ENCODE measurements around the gene TLCD2. TPM values are rescaled to one million over a fixed set of nuclear protein-coding genes. Genes with fewer than 3 reads are reported as not detected.

TLCD2 gene
- total and polyA plus RNA-seq, 9 of the 15 experiments (the other 6 are each of a cell fraction or from before 2014, with no cell fraction given): 0.10 to 0.89 (median 0.58) TPM

DNA sequence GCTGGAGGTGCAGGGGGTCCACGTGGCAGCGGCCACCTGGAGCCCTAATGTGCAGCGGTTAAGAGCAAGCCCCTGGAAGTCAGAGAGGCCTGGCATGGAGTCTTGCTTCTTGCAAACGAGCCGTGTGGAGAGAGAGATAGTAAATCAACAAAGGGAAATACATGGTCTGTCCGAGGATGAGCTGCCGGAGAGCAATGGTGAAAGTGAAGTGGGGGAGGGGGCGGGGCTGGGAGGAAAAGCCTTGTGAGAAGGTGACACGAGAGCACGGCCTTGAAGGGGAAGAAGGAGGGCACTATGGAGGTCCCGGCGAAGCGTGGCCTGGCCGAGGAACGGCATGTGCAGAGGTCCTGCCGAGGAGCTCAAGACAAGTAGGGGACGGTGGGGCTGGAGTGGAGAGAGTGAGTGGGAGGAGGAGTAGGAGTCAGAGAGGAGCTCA is 45.7 kb upstream of the TLCD2 start:
- no peaks in the 10 kb centered on the region for H3K9me1 ChIP-seq (ENCODE audit: control insufficient read depth, insufficient read depth, low read length)
- DNase-seq (ENCODE audit: extremely low read depth in 1 of 4, low spot score in 3 of 4) (peak in 3 of 4 experiments; percentile 32 to 53 (median 37)), FAIRE-seq (no peak), ATAC-seq (peak; percentile 69)
- WGBS (ENCODE audit: insufficient coverage, low coverage, missing lambda C conversion rate): 64% methylated on average over 8 of the region's 17 CpGs
- H3K79me2 ChIP-seq (ENCODE audit: control insufficient read depth, insufficient read depth, low read length): no peaks in the 10 kb centered on the region
- peak overlapping the region; percentile 41; the same call in 1 of the 2 replicates for H3K4me2 ChIP-seq (ENCODE audit: insufficient read depth, low read length)
- no TSS peak for BruUV-seq (replicated peaks)
- H3K4me1 ChIP-seq (replicated peaks in 1 of 2; ENCODE audit: control insufficient read depth in 2 of 2, insufficient read depth in 2 of 2, low read length in 2 of 2): peaks cover 8 to 37% of the 10 kb centered on the region in 2 experiments; a peak in 4 of 5 replicates
- H4K20me1 ChIP-seq (replicated peaks; ENCODE audit: control insufficient read depth, insufficient read depth, low read length): no peaks in the 10 kb centered on the region
- H3K27ac ChIP-seq (ENCODE audit: extremely low read depth, low read depth, low read length): no peak overlapping the region; the same call in 2 of the 3 replicates
- CTCF ChIA-PET (ENCODE audit: low intra/inter-chr PET ratio): no interaction called here
- in situ Hi-C loops (cut with MboI): no loop called here
- POLR2A ChIA-PET: interaction anchor here (0.7 to 1.2 kb wide), 2 partner anchors 10 to 192 kb away, joined by 3 read pairs; no protein-coding TSS in a partner anchor
- no peaks in the 10 kb centered on the region for H3K27me3 ChIP-seq (ENCODE audit: control insufficient read depth in 2 of 2, insufficient read depth in 2 of 2, low read length in 2 of 2)
- intact Hi-C loops (cut with micrococcal nuclease): no loop called here
- H3K36me3 ChIP-seq (ENCODE audit: control insufficient read depth, insufficient read depth, low read length): no peaks in the 10 kb centered on the region
- no peaks in the 10 kb centered on the region for H3K9me3 ChIP-seq (replicated peaks; ENCODE audit: control insufficient read depth, insufficient read depth, low read depth, low read length)
- H3K4me3 ChIP-seq: no peak overlapping the region
- H2AFZ ChIP-seq (ENCODE audit: low read depth, low read length): peak overlapping the region; percentile 84
- peak overlapping the region in 1 of 2 experiments; percentile 82; a peak in 2 of 4 replicates for H3K9ac ChIP-seq (ENCODE audit: insufficient read depth in 1 of 2, low read depth in 2 of 2, low read length in 2 of 2)
- TF ChIP-seq EGR1 (conservative IDR thresholded peaks at IDR 0.05) (peak; percentile 38; the same call in 1 of the 2 replicates), ETV6 (IDR thresholded peaks at IDR 0.05; ENCODE audit: borderline replicate concordance in 1 of 2, low read depth in 2 of 2, low read length in 1 of 2) (no peak), ETV6 (CRISPR knock-in tag; IDR thresholded peaks at IDR 0.05; ENCODE audit: borderline replicate concordance) (no peak), GATAD2B (IDR thresholded peaks at IDR 0.05; ENCODE audit: borderline replicate concordance) (no peak), ARID1B (IDR thresholded peaks at IDR 0.05) (0 out of 2 replicates have a peak, but pooled peaks have one; percentile 11)
- TF ChIP-seq, protein P1, sequence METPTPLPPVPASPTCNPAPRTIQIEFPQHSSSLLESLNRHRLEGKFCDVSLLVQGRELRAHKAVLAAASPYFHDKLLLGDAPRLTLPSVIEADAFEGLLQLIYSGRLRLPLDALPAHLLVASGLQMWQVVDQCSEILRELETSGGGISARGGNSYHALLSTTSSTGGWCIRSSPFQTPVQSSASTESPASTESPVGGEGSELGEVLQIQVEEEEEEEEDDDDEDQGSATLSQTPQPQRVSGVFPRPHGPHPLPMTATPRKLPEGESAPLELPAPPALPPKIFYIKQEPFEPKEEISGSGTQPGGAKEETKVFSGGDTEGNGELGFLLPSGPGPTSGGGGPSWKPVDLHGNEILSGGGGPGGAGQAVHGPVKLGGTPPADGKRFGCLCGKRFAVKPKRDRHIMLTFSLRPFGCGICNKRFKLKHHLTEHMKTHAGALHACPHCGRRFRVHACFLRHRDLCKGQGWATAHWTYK (CRISPR knock-in tag; IDR thresholded peaks at IDR 0.05): no peak
- TF ChIP-seq, protein P2, sequence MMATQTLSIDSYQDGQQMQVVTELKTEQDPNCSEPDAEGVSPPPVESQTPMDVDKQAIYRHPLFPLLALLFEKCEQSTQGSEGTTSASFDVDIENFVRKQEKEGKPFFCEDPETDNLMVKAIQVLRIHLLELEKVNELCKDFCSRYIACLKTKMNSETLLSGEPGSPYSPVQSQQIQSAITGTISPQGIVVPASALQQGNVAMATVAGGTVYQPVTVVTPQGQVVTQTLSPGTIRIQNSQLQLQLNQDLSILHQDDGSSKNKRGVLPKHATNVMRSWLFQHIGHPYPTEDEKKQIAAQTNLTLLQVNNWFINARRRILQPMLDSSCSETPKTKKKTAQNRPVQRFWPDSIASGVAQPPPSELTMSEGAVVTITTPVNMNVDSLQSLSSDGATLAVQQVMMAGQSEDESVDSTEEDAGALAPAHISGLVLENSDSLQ (IDR thresholded peaks at IDR 0.05): 0 out of 2 replicates have a peak, but pooled peaks have one; percentile 27
- TF ChIP-seq, protein P3, sequence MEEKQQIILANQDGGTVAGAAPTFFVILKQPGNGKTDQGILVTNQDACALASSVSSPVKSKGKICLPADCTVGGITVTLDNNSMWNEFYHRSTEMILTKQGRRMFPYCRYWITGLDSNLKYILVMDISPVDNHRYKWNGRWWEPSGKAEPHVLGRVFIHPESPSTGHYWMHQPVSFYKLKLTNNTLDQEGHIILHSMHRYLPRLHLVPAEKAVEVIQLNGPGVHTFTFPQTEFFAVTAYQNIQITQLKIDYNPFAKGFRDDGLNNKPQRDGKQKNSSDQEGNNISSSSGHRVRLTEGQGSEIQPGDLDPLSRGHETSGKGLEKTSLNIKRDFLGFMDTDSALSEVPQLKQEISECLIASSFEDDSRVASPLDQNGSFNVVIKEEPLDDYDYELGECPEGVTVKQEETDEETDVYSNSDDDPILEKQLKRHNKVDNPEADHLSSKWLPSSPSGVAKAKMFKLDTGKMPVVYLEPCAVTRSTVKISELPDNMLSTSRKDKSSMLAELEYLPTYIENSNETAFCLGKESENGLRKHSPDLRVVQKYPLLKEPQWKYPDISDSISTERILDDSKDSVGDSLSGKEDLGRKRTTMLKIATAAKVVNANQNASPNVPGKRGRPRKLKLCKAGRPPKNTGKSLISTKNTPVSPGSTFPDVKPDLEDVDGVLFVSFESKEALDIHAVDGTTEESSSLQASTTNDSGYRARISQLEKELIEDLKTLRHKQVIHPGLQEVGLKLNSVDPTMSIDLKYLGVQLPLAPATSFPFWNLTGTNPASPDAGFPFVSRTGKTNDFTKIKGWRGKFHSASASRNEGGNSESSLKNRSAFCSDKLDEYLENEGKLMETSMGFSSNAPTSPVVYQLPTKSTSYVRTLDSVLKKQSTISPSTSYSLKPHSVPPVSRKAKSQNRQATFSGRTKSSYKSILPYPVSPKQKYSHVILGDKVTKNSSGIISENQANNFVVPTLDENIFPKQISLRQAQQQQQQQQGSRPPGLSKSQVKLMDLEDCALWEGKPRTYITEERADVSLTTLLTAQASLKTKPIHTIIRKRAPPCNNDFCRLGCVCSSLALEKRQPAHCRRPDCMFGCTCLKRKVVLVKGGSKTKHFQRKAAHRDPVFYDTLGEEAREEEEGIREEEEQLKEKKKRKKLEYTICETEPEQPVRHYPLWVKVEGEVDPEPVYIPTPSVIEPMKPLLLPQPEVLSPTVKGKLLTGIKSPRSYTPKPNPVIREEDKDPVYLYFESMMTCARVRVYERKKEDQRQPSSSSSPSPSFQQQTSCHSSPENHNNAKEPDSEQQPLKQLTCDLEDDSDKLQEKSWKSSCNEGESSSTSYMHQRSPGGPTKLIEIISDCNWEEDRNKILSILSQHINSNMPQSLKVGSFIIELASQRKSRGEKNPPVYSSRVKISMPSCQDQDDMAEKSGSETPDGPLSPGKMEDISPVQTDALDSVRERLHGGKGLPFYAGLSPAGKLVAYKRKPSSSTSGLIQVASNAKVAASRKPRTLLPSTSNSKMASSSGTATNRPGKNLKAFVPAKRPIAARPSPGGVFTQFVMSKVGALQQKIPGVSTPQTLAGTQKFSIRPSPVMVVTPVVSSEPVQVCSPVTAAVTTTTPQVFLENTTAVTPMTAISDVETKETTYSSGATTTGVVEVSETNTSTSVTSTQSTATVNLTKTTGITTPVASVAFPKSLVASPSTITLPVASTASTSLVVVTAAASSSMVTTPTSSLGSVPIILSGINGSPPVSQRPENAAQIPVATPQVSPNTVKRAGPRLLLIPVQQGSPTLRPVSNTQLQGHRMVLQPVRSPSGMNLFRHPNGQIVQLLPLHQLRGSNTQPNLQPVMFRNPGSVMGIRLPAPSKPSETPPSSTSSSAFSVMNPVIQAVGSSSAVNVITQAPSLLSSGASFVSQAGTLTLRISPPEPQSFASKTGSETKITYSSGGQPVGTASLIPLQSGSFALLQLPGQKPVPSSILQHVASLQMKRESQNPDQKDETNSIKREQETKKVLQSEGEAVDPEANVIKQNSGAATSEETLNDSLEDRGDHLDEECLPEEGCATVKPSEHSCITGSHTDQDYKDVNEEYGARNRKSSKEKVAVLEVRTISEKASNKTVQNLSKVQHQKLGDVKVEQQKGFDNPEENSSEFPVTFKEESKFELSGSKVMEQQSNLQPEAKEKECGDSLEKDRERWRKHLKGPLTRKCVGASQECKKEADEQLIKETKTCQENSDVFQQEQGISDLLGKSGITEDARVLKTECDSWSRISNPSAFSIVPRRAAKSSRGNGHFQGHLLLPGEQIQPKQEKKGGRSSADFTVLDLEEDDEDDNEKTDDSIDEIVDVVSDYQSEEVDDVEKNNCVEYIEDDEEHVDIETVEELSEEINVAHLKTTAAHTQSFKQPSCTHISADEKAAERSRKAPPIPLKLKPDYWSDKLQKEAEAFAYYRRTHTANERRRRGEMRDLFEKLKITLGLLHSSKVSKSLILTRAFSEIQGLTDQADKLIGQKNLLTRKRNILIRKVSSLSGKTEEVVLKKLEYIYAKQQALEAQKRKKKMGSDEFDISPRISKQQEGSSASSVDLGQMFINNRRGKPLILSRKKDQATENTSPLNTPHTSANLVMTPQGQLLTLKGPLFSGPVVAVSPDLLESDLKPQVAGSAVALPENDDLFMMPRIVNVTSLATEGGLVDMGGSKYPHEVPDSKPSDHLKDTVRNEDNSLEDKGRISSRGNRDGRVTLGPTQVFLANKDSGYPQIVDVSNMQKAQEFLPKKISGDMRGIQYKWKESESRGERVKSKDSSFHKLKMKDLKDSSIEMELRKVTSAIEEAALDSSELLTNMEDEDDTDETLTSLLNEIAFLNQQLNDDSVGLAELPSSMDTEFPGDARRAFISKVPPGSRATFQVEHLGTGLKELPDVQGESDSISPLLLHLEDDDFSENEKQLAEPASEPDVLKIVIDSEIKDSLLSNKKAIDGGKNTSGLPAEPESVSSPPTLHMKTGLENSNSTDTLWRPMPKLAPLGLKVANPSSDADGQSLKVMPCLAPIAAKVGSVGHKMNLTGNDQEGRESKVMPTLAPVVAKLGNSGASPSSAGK (IDR thresholded peaks at IDR 0.05): peak; percentile 25; the same call in 1 of the 2 replicates
